PFSK-1 (cell line): ENCODE measurements around the gene RPS6KA4.

Experiments used
- POLR2AphosphoS5 ChIP-seq: IDR thresholded peaks from 2 replicates; pipeline ENCODE4 v1.6.1; 2012; ENCODE audit warnings: low read depth, mild to moderate bottlenecking, control low read depth, low read length, moderate library complexity
- REST ChIP-seq, 2 experiments: IDR thresholded peaks; 2 replicates each; pipeline versions ENCODE4 v1.6.1 to v1.8.0; 2011 to 2012; ENCODE audit warnings: low read depth in 2 of 2, low read length in 2 of 2, control low read depth in 1 of 2, inconsistent platforms in 1 of 2, mild to moderate bottlenecking in 1 of 2, moderate library complexity in 1 of 2; ENCODE audit not compliant: insufficient read depth in 1 of 2
- SIN3A ChIP-seq: IDR thresholded peaks from 2 replicates; pipeline ENCODE4 v1.6.1; 2012; ENCODE audit warnings: mild to moderate bottlenecking, low read length, moderate library complexity, borderline replicate concordance; ENCODE audit not compliant: insufficient read depth
- TAF1 ChIP-seq: IDR thresholded peaks from 2 replicates; pipeline ENCODE4 v1.6.1; 2012; ENCODE audit warnings: low read length, control low read depth, borderline replicate concordance; ENCODE audit not compliant: insufficient read depth

GRCh38 chr11:64314805-64315561 lies 44.0 kb upstream of the RPS6KA4 start:
- no peak for TF ChIP-seq SIN3A
- no peak for TF ChIP-seq POLR2AphosphoS5
- no peak for TF ChIP-seq REST (IDR thresholded peaks at IDR 0.05; ENCODE audit: insufficient read depth in 1 of 2, low read depth in 2 of 2, low read length in 2 of 2)
- no peak for TF ChIP-seq TAF1
